OCI-LY7 (cell line): Measurements from ENCODE around the gene PCYOX1L.

Experiments used
- EZH2phosphoT487 ChIP-seq: fragments of 200-600 bp; sonication (generic); IDR thresholded peaks from 2 replicates; pipeline ENCODE4 v1.6.1; 2018; ENCODE audit warnings: low read depth, borderline replicate concordance, mild to moderate bottlenecking, mixed run types, antibody characterized with exemption, low read length, moderate library complexity, mixed read lengths
- TF ChIP-seq, protein P1 (sequence below): fragments of 200-600 bp; sonication (generic); conservative IDR thresholded peaks from 2 replicates; pipeline ENCODE4 v1.5.1; 2014; ENCODE audit warnings: mild to moderate bottlenecking, antibody characterized with exemption, low read length, moderate library complexity, mixed read lengths

DNA sequence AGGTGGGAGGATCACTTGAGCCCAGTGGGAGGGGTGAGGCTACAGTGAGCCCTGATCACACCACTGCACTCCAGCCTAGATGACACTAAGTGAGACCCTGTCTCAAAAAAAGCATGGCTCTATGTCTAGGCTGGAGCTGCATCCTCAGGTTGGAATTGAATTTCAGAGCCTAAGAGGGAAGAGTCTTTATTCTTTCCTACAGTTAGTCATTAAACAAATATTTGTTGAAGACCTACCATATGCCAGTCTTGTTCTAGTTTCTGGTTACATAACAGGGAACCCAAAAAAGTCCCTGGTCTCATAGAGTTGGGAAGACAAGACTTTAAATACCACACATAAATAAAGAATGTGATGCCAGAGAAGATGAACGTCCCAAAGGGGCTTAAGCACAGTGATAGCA lies 19.5 kb upstream of the PCYOX1L start:
- no peak for TF ChIP-seq EZH2phosphoT487
- TF ChIP-seq, protein P1, sequence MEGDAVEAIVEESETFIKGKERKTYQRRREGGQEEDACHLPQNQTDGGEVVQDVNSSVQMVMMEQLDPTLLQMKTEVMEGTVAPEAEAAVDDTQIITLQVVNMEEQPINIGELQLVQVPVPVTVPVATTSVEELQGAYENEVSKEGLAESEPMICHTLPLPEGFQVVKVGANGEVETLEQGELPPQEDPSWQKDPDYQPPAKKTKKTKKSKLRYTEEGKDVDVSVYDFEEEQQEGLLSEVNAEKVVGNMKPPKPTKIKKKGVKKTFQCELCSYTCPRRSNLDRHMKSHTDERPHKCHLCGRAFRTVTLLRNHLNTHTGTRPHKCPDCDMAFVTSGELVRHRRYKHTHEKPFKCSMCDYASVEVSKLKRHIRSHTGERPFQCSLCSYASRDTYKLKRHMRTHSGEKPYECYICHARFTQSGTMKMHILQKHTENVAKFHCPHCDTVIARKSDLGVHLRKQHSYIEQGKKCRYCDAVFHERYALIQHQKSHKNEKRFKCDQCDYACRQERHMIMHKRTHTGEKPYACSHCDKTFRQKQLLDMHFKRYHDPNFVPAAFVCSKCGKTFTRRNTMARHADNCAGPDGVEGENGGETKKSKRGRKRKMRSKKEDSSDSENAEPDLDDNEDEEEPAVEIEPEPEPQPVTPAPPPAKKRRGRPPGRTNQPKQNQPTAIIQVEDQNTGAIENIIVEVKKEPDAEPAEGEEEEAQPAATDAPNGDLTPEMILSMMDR, result no peak
